ENCODE data around the gene ZNF853. TPM values are rescaled to one million over a fixed set of nuclear protein-coding genes. Genes with fewer than 3 reads are reported as not detected.

The ZNF853 gene
- total and polyA plus RNA-seq, 2 of the 8 experiments (the other 6 are each of a cell fraction or from before 2014, with no cell fraction given) = 4.3 to 5.7 TPM

DNA sequence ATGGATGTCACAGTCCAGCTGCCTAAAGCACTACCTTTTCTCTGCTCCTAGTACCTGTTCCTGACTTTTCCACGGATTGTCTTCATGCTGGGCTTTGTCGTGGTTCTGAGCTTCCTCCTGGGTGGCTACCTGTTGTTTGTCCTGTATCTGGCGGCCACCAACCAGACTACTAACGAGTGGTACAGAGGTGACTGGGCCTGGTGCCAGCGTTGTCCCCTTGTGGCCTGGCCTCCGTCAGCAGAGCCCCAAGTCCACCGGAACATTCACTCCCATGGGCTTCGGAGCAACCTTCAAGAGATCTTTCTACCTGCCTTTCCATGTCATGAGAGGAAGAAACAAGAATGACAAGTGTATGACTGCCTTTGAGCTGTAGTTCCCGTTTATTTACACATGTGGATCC is 26.8 kb upstream of the ZNF853 start:
- Histone ChIP-seq H2BK5ac (ENCODE audit: low read depth, low read length) (no peak overlapping the region), H3K56ac (replicated peaks; ENCODE audit: insufficient read length, low read depth, low read length) (no peak overlapping the region), H3K36me3 (ENCODE audit: control insufficient read depth in 2 of 4, insufficient read depth in 4 of 4, low read length in 3 of 4) (peaks cover 5 to 38% (median 14%) of the 10 kb centered on the region in 4 experiments; a peak in 7 of 8 replicates), H3K9me3 (ENCODE audit: insufficient read depth in 2 of 2, low read depth in 1 of 2, low read length in 1 of 2) (no peaks in the 10 kb centered on the region), H3K27ac (ENCODE audit: low read depth, low read length) (no peak overlapping the region), H2AK5ac (ENCODE audit: low read depth, low read length) (no peak overlapping the region), H2AFZ (ENCODE audit: low read length) (no peak overlapping the region), H3K27me3 (replicated peaks in 1 of 4; ENCODE audit: control insufficient read depth in 3 of 4, extremely low read depth in 1 of 4, insufficient read depth in 3 of 4, low read length in 3 of 4) (no peaks in the 10 kb centered on the region), H2BK15ac (ENCODE audit: low read length) (no peak overlapping the region), H3K79me2 (ENCODE audit: control insufficient read depth in 1 of 2, insufficient read depth in 2 of 2, low read length in 2 of 2) (no peaks in the 10 kb centered on the region), H4K8ac (ENCODE audit: extremely low read depth, insufficient read depth, low read length) (no peak overlapping the region), H3K4ac (replicated peaks; ENCODE audit: insufficient read length, low read depth, low read length) (no peak overlapping the region), H3K4me3 (ENCODE audit: extremely low read depth in 1 of 4, insufficient read depth in 2 of 4, low read depth in 3 of 4, low read length in 4 of 4) (no peak overlapping the region), H2BK12ac (ENCODE audit: low read depth, low read length) (no peak overlapping the region), H3K4me1 (replicated peaks in 1 of 4; ENCODE audit: control insufficient read depth in 3 of 4, insufficient read depth in 4 of 4, low read length in 3 of 4) (peaks cover 0 to 3% (median 0%) of the 10 kb centered on the region in 4 experiments; a peak in 1 of 7 replicates), H4K5ac (ENCODE audit: insufficient read length, low read depth, low read length) (no peak overlapping the region), H3K23ac (ENCODE audit: insufficient read length) (no peak overlapping the region), H3K23me2 (ENCODE audit: low read depth, low read length) (no peaks in the 10 kb centered on the region; the same call in 1 of the 2 replicates), H3K14ac (ENCODE audit: insufficient read length) (no peak overlapping the region), H2BK120ac (replicated peaks; ENCODE audit: low read depth, low read length) (no peak overlapping the region), H4K91ac (replicated peaks; ENCODE audit: insufficient read length, low read length) (no peak overlapping the region), H3K18ac (ENCODE audit: extremely low read depth, low read length) (no peak overlapping the region), H3K4me2 (ENCODE audit: insufficient read depth in 1 of 2, low read depth in 2 of 2, low read length in 2 of 2) (no peak overlapping the region), H3K9ac (replicated peaks in 1 of 4; ENCODE audit: extremely low read depth in 1 of 4, low read depth in 3 of 4, low read length in 3 of 4) (no peak overlapping the region), H3K79me1 (ENCODE audit: low read depth, low read length) (no peaks in the 10 kb centered on the region; the same call in 1 of the 2 replicates), H4K20me1 (replicated peaks in 1 of 2; ENCODE audit: control insufficient read depth in 1 of 2, insufficient read depth in 2 of 2, low read length in 2 of 2) (peaks cover 0 to 3% of the 10 kb centered on the region in 2 experiments), H2BK20ac (ENCODE audit: low read length) (no peak overlapping the region)
- no peak for TF ChIP-seq BCL11A (IDR thresholded peaks at IDR 0.05; ENCODE audit: low read depth in 2 of 2, low read length in 2 of 2)
- TF ChIP-seq SIX5 (IDR thresholded peaks at IDR 0.05; ENCODE audit: low read depth, low read length) = no peak
- no peak for TF ChIP-seq RBBP5 (IDR thresholded peaks at IDR 0.05; ENCODE audit: borderline replicate concordance, low read depth, low read length)
- no peak for TF ChIP-seq SRF (IDR thresholded peaks at IDR 0.05; ENCODE audit: low read depth, low read length)
- TF ChIP-seq POU5F1 (IDR thresholded peaks at IDR 0.05; ENCODE audit: low read depth, low read length) = no peak
- TF ChIP-seq SP4 (IDR thresholded peaks at IDR 0.05; ENCODE audit: low read length) = no peak
- no peak for TF ChIP-seq CHD1 (IDR thresholded peaks at IDR 0.05; ENCODE audit: low read depth, low read length)
- TF ChIP-seq RXRA (IDR thresholded peaks at IDR 0.05; ENCODE audit: insufficient read depth, low read depth, low read length) = no peak
- TF ChIP-seq ASH2L (IDR thresholded peaks at IDR 0.05; ENCODE audit: low read length) = no peak
- TF ChIP-seq EGR1 (IDR thresholded peaks at IDR 0.05; ENCODE audit: borderline replicate concordance, low read depth, low read length) = no peak
- WGBS, 2 experiments (ENCODE audit: extremely low coverage in 1 of 2, insufficient coverage in 1 of 2, insufficient read length in 1 of 2, insufficient replicate concordance in 2 of 2, low coverage in 1 of 2, low lambda C conversion rate in 2 of 2, missing lambda C conversion rate in 1 of 2) = 94% methylated on average over 9 of the region's 9 CpGs; no CpG with 5 or more reads in 1 of the 2 experiments
- CTCF ChIA-PET (ENCODE audit: partially characterized antibody) = interaction anchor here (1.7 to 4.3 kb wide), 2 partner anchors 10 to 29 kb away, joined by 6 to 14 read pairs; no protein-coding TSS in a partner anchor
- DNase-seq (ENCODE audit: low read depth in 1 of 2, low spot score in 2 of 2) = no peak
- POLR2A ChIA-PET (ENCODE audit: partially characterized antibody) = interaction anchor here (4.5 kb wide), 1 partner anchor 11 kb away, joined by 25 read pairs; the partner anchor contains the start of gene ZDHHC4
- no peak for FAIRE-seq
